GM21447 (cell line): ENCODE data around the gene TULP4.
A peak's percentile ranks its signal among the peaks of the same experiment; 100 is the strongest.

ENCODE experiments used
- ATAC-seq: cut with Tn5 transposase; IDR thresholded peaks from one replicate; pipeline ENCODE4 v1.9.1; 2021; ENCODE audit not compliant: unreplicated experiment

TULP4 gene

GRCh38 chr6:158497620-158498019 is 185.4 kb downstream of the TULP4 start:
- no peak for ATAC-seq

GRCh38 chr6:158498362-158498761 is 186.1 kb downstream of the TULP4 start:
- ATAC-seq: no peak

- no peak for ATAC-seq
Observed at GRCh38 chr6:158499601-158500000, 187.3 kb downstream of the TULP4 start.

GRCh38 chr6:158500016-158500735 is 187.9 kb downstream of the TULP4 start:
- ATAC-seq: no peak

GRCh38 chr6:158501360-158502262 is 189.3 kb downstream of the TULP4 start:
- no peak for ATAC-seq

- ATAC-seq: no peak
Observed at GRCh38 chr6:158502263-158502950, 190.1 kb downstream of the TULP4 start.

- ATAC-seq: no peak
Observed at GRCh38 chr6:158503222-158503621, 191.0 kb downstream of the TULP4 start.

GRCh38 chr6:158503846-158504245 is 191.6 kb downstream of the TULP4 start:
- ATAC-seq: no peak

GRCh38 chr6:158505194-158505593 is 192.9 kb downstream of the TULP4 start:
- ATAC-seq: no peak

GRCh38 chr6:158506601-158507000 is 194.3 kb downstream of the TULP4 start:
- ATAC-seq: no peak

- ATAC-seq: no peak
Observed at GRCh38 chr6:158507174-158507573, 194.9 kb downstream of the TULP4 start.

GRCh38 chr6:158508450-158508849 is 196.2 kb downstream of the TULP4 start:
- ATAC-seq: no peak

- ATAC-seq: no peak
Observed at GRCh38 chr6:158509465-158509864, 197.2 kb downstream of the TULP4 start.

GRCh38 chr6:158512809-158513208 is 200.5 kb downstream of the TULP4 start:
- no peak for ATAC-seq

GRCh38 chr6:158514176-158514575 is 201.9 kb downstream of the TULP4 start:
- ATAC-seq: no peak

GRCh38 chr6:158514991-158515390 is 202.7 kb downstream of the TULP4 start:
- no peak for ATAC-seq

GRCh38 chr6:158516098-158516497 is 203.8 kb downstream of the TULP4 start:
- ATAC-seq: no peak

- no peak for ATAC-seq
Observed at GRCh38 chr6:158517038-158517437, 204.8 kb downstream of the TULP4 start.

- peak; percentile 61 for ATAC-seq
Observed at GRCh38 chr6:158517581-158517980, 205.3 kb downstream of the TULP4 start.

- peak; percentile 83 for ATAC-seq
Observed at GRCh38 chr6:158518191-158519127, 206.2 kb downstream of the TULP4 start.
